ENCODE measurements around the gene MYO1F. TPM values are rescaled to one million over a fixed set of nuclear protein-coding genes. Genes with fewer than 3 reads are reported as not detected.

MYO1F gene
- total RNA-seq, 2 donors from 2014 or later = 4.7 to 9.1 TPM

DNA sequence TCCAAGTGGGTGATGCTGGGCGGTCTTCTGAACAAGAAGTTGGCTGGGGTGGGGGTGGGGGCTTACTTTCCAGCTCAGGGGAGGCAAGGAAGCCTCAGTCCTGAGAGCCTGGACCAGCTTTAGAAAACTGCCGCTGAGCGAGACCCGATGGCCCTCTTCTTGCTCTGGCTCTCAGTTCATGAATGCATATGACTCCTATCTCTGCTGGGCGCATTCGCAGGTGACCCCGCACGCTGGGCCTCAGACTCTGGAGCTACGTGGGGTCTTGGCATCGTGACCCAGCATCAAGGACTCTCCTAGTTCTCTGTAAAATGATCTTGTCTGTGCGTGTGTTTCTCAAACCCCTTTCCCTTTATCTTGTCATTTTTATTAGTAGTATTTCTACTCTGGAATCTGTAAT lies 94.5 kb downstream of the MYO1F start:
- Histone ChIP-seq H3K9me3 (no peaks in the 10 kb centered on the region), H3K4me3 (no peak overlapping the region), H3K27me3 (no peaks in the 10 kb centered on the region), H3K9ac (ENCODE audit: low read depth in 2 of 2, low read length in 2 of 2) (no peak overlapping the region), H3K4me1 (no peaks in the 10 kb centered on the region), H3K36me3 (peaks cover 30% of the 10 kb centered on the region), H3K27ac (no peak overlapping the region)
- DNase-seq = no peak
- TF ChIP-seq, protein P1, sequence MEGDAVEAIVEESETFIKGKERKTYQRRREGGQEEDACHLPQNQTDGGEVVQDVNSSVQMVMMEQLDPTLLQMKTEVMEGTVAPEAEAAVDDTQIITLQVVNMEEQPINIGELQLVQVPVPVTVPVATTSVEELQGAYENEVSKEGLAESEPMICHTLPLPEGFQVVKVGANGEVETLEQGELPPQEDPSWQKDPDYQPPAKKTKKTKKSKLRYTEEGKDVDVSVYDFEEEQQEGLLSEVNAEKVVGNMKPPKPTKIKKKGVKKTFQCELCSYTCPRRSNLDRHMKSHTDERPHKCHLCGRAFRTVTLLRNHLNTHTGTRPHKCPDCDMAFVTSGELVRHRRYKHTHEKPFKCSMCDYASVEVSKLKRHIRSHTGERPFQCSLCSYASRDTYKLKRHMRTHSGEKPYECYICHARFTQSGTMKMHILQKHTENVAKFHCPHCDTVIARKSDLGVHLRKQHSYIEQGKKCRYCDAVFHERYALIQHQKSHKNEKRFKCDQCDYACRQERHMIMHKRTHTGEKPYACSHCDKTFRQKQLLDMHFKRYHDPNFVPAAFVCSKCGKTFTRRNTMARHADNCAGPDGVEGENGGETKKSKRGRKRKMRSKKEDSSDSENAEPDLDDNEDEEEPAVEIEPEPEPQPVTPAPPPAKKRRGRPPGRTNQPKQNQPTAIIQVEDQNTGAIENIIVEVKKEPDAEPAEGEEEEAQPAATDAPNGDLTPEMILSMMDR (IDR thresholded peaks at IDR 0.05) = no peak
- intact Hi-C loops (cut with DNase I) = no loop called here

DNA sequence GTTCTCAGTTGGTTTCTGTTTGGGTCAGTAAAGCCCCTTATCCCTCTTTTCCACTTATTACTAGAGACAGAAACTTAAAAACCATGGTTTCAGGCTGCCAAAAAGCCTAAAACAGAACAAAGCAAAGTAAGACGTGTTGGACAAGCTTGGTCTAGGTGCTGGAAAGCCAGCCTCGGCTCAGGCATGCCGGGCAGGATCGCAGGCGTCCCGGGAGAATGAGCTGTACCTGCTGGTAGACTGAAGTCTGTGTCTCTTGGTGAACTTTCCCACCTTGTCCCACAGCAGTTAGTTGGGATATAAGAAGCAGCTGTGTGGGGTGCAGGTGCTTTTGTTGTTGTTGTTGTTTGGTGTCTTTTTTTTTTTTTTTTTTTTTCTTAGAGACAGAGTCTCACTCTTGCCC lies 95.6 kb downstream of the MYO1F start:
- Histone ChIP-seq H3K4me3 (no peak overlapping the region), H3K9me3 (no peaks in the 10 kb centered on the region), H3K27ac (no peak overlapping the region), H3K4me1 (no peaks in the 10 kb centered on the region), H3K9ac (ENCODE audit: low read depth in 2 of 2, low read length in 2 of 2) (no peak overlapping the region), H3K36me3 (peaks cover 24% of the 10 kb centered on the region), H3K27me3 (no peaks in the 10 kb centered on the region)
- TF ChIP-seq, protein P1 (IDR thresholded peaks at IDR 0.05) = no peak
- no peak for DNase-seq
- intact Hi-C loops (cut with DNase I) = no loop called here

DNA sequence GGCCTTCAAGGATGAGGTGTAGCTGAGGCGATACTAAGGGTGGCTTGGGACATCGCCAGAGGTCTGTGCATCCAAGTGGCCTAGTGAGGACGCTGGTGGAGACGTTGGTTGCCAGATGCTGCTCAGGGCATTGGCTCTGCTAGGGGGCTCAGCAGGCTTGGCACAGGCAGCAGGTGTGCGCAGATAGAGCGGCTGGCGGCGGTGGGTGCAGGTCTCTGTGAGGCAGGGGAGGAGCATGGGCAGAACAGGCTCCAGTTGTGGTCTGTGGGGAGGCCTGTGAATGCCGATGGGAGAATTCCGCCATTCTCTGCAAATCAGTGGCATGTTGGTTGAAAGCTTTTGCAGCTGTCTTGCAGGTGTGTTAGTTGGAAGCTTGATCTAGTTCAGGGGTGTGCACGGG lies 96.0 kb downstream of the MYO1F start:
- H3K9me3 ChIP-seq = no peaks in the 10 kb centered on the region
- peaks cover 25% of the 10 kb centered on the region for H3K36me3 ChIP-seq
- H3K27me3 ChIP-seq = no peaks in the 10 kb centered on the region
- no peak overlapping the region for H3K27ac ChIP-seq
- intact Hi-C loops (cut with DNase I) = no loop called here
- TF ChIP-seq, protein P1 (IDR thresholded peaks at IDR 0.05) = no peak
- no peak overlapping the region for H3K4me3 ChIP-seq
- H3K9ac ChIP-seq (ENCODE audit: low read depth in 2 of 2, low read length in 2 of 2) = no peak overlapping the region
- no peaks in the 10 kb centered on the region for H3K4me1 ChIP-seq
- no peak for DNase-seq

DNA sequence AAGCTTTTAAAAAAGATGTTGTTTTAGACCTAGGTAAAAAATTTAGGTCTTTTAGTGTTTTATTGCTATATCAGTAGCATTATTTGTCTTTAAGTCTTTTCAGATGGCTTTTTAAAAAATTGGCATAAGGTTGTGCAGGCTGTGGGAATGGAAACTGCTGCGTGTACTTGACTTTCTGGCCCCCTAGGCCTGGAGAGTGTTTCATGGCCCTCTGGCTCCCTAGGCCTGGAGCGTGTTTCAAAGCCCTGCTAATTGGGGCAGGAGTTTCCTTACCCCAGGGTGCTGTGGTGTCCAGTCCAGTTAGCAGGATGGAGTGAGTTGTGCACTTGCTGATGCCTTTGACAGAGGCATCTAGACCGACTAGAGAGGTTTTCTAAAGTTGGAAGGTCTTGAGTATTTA lies 98.6 kb downstream of the MYO1F start:
- Histone ChIP-seq H3K4me1 (no peaks in the 10 kb centered on the region), H3K27ac (no peak overlapping the region), H3K36me3 (peaks cover 17% of the 10 kb centered on the region)

DNA sequence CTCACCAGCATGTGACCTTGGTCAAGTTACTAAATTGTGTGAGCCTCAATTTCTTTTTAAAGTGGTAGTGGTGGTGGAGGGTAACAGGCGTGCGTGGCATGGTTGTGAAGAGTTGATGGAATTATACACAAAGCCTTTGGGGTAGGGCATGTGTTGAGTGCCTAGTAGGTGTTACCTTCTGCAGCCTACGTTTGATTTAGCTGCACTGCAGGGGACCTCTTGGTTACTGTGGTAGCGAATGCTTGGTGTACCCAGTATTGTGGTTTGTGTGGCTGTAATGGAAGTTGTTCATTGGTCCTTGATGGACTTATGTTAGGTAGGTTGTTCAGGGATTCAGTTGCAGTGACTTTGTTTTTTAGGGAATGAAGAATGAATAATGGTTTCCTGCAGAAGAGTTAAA lies 99.4 kb downstream of the MYO1F start:
- H3K36me3 ChIP-seq = peaks cover 10% of the 10 kb centered on the region

More for the DNA sequence above, 98.6 kb downstream of the MYO1F start:
- Histone ChIP-seq H3K9me3 (no peaks in the 10 kb centered on the region), H3K9ac (ENCODE audit: low read depth in 2 of 2, low read length in 2 of 2) (no peak overlapping the region), H3K4me3 (no peak overlapping the region), H3K27me3 (no peaks in the 10 kb centered on the region)
- DNase-seq = no peak
- intact Hi-C loops (cut with DNase I) = no loop called here
- TF ChIP-seq, protein P1 (IDR thresholded peaks at IDR 0.05) = no peak

More for the DNA sequence above, 99.4 kb downstream of the MYO1F start:
- DNase-seq = no peak
- Histone ChIP-seq H3K27ac (no peak overlapping the region), H3K27me3 (no peaks in the 10 kb centered on the region), H3K4me3 (no peak overlapping the region), H3K9me3 (no peaks in the 10 kb centered on the region), H3K4me1 (no peaks in the 10 kb centered on the region), H3K9ac (ENCODE audit: low read depth in 2 of 2, low read length in 2 of 2) (no peak overlapping the region)
- TF ChIP-seq, protein P1 (IDR thresholded peaks at IDR 0.05) = no peak
- intact Hi-C loops (cut with DNase I) = no loop called here
